Bronchial epithelial cell (primary cell): ENCODE measurements around the gene ATAD5. TPM values are rescaled to one million over a fixed set of nuclear protein-coding genes. Genes with fewer than 3 reads are reported as not detected.

ENCODE experiments used
- DNase-seq: peaks from one replicate; pipeline ENCODE4 v3.0.0-alpha.2; 2010; ENCODE audit warnings: low read depth
- FAIRE-seq: peaks from 2 replicates; lab custom pipeline; 2011; peaks lifted over from hg19 to GRCh38; lab: Jason Lieb, UNC
- H3K27me3 ChIP-seq: 2 replicates; pipeline ENCODE4 v1.5.1; 2011; ENCODE audit warnings: low read length; ENCODE audit not compliant: control insufficient read depth, insufficient read depth
- H3K36me3 ChIP-seq: 2 replicates; pipeline ENCODE4 v1.5.1; 2011; ENCODE audit warnings: low read length; ENCODE audit not compliant: control insufficient read depth, insufficient read depth
- H3K4me3 ChIP-seq: 2 replicates; pipeline ENCODE4 v1.5.1; 2011; ENCODE audit warnings: mild to moderate bottlenecking, low read depth, low read length, control low read depth
- total RNA-seq: library from RNA; depleted of rRNA; stranded (reverse); fragments of >200 nt; gene quantifications from 2 replicates; pipeline ENCODE4 v1.2.1, GENCODE V29; 2014
- TF ChIP-seq, protein P1 (sequence below): IDR thresholded peaks from 2 replicates; pipeline ENCODE4 v1.5.1; 2011; ENCODE audit warnings: mild to moderate bottlenecking, moderate library complexity, low read length, control low read depth, inconsistent platforms; ENCODE audit not compliant: insufficient read depth, severe bottlenecking

Gene ATAD5
- total RNA-seq, 1 donor from 2014 or later: 0.53 TPM

DNA sequence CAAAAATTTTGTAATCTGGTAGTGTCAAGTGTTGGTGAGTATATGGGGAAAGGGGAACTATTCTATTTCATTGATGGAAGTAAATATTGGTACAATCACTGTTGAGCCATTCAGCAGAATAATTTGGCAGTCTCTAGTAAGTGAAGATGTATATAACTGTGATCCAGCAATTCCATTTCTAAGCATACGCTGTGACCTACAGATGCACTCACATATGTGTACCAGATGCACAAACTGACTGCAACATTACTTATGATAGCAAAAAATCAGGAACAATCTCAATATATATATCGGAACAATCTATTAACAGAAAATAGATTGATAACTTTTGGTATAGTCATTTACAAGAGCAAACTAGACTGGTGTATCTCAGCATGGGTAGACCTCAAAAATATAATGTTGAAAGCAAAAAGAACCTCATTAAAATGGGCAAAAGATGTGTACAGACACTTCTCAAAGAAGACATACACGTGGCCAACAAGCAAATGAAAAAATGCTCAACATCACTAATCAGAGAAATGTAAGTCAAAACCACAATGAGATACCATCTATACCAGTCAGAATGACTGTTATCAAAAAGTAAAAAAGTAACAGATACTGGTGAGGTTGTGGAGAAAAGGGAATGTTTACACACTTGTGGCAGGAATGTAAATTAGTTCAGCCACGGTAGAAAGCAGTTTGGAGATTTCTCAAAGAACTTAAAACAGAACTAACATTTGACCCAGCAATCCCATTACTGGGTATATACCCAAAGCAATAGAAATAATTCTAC, 110.7 kb downstream of the ATAD5 start:
- Histone ChIP-seq H3K4me3 (no peak overlapping the region), H3K27me3 (no peaks in the 10 kb centered on the region), H3K36me3 (peaks cover 1% of the 10 kb centered on the region)
- TF ChIP-seq, protein P1, sequence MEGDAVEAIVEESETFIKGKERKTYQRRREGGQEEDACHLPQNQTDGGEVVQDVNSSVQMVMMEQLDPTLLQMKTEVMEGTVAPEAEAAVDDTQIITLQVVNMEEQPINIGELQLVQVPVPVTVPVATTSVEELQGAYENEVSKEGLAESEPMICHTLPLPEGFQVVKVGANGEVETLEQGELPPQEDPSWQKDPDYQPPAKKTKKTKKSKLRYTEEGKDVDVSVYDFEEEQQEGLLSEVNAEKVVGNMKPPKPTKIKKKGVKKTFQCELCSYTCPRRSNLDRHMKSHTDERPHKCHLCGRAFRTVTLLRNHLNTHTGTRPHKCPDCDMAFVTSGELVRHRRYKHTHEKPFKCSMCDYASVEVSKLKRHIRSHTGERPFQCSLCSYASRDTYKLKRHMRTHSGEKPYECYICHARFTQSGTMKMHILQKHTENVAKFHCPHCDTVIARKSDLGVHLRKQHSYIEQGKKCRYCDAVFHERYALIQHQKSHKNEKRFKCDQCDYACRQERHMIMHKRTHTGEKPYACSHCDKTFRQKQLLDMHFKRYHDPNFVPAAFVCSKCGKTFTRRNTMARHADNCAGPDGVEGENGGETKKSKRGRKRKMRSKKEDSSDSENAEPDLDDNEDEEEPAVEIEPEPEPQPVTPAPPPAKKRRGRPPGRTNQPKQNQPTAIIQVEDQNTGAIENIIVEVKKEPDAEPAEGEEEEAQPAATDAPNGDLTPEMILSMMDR: no peak
- FAIRE-seq: no peak
- DNase-seq: no peak

Other genes with a start within 250 kb of the ATAD5 start
- gene CRLF3, start 7.3 kb upstream of the ATAD5 start, total RNA-seq: 22.9 and 27.6 TPM in 2 replicates
- 4.7 and 6.7 TPM in 2 replicates for gene TEFM, start 74.3 kb downstream of the ATAD5 start, total RNA-seq
- gene ADAP2, start 90.0 kb downstream of the ATAD5 start, total RNA-seq: 3.4 and 19.6 TPM in 2 replicates
- gene RNF135, start 139.1 kb downstream of the ATAD5 start, total RNA-seq: 9.2 and 17.8 TPM in 2 replicates